SK-N-MC (cell line): ENCODE measurements around the gene PCSK2.
A peak's percentile ranks its signal among the peaks of the same experiment; 100 is the strongest.

Experiments
- DNase-seq: peaks from one replicate; pipeline ENCODE4 v3.0.0-alpha.2; 2011; ENCODE audit warnings: low read depth, low spot score
- H3K27ac ChIP-seq: fragments of 200-600 bp; sonication (generic); 2 replicates; pipeline ENCODE4 v1.5.1; 2016; ENCODE audit warnings: mixed run types
- H3K36me3 ChIP-seq: fragments of 200-600 bp; sonication (generic); 2 replicates; pipeline ENCODE4 v1.6.1; 2017; ENCODE audit warnings: antibody characterized with exemption, low read length, mixed read lengths; ENCODE audit not compliant: insufficient read depth
- H3K4me3 ChIP-seq: fragments of 200-600 bp; sonication (generic); 2 replicates; pipeline ENCODE4 v1.5.1; 2016
- H3K9ac ChIP-seq: fragments of 200-600 bp; sonication (generic); 2 replicates; pipeline ENCODE4 v1.8.0; 2017; ENCODE audit warnings: mixed run types, mixed read lengths; ENCODE audit not compliant: insufficient read length
- H3K9me3 ChIP-seq: fragments of 200-600 bp; sonication (generic); 2 replicates; pipeline ENCODE4 v1.6.1; 2017; ENCODE audit warnings: low read depth, mild to moderate bottlenecking, antibody characterized with exemption, low read length, moderate library complexity, mixed read lengths
- EZH2 ChIP-seq: fragments of 200-600 bp; sonication (generic); IDR thresholded peaks from one replicate; pipeline ENCODE4 v1.6.1; 2017; ENCODE audit warnings: antibody characterized with exemption
- FOXP2 ChIP-seq: optimal IDR thresholded peaks from 2 replicates; pipeline ENCODE3; 2011; ENCODE audit warnings: mild to moderate bottlenecking, moderate library complexity; ENCODE audit not compliant: insufficient read depth; ENCODE audit errors: extremely low read length, control extremely low read depth
- POLR2AphosphoS5 ChIP-seq: IDR thresholded peaks from 2 replicates; pipeline ENCODE4 v1.6.1; 2012; ENCODE audit warnings: mild to moderate bottlenecking, low read depth, low read length, borderline replicate concordance

PCSK2 gene

DNA sequence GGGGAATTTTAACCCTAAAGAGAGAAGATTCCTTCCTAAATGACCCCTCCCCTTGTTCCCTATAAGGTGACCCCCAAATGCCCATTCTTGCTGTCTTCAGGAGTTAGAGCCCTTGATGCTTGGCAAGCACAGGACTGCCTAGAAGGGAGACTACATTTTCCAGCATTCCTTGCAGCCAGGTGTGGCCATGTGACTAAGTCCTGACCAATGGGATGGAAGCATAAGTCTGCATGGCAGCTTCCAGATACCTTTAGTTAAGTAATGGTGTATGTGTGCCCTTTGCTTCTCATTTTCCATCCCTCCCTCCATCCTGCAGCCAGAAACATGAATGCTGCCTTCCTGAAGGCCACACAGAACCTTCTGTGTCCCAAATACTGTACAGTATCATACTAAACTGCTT, 298.8 kb downstream of the PCSK2 start:
- TF ChIP-seq POLR2AphosphoS5 (no peak), EZH2 (no peak), FOXP2 (no peak)
- Histone ChIP-seq H3K9me3 (no peaks in the 10 kb centered on the region), H3K27ac (no peak overlapping the region), H3K4me3 (no peak overlapping the region), H3K36me3 (no peaks in the 10 kb centered on the region), H3K9ac (no peak overlapping the region)
- DNase-seq = no peak

- Histone ChIP-seq H3K9ac (no peak overlapping the region), H3K36me3 (no peaks in the 10 kb centered on the region), H3K9me3 (no peaks in the 10 kb centered on the region), H3K4me3 (no peak overlapping the region), H3K27ac (no peak overlapping the region)
- TF ChIP-seq FOXP2 (no peak), POLR2AphosphoS5 (no peak), EZH2 (no peak)
- no peak for DNase-seq
Measured at GRCh38 chr20:17529586-17529985, 302.7 kb downstream of the PCSK2 start.

DNA sequence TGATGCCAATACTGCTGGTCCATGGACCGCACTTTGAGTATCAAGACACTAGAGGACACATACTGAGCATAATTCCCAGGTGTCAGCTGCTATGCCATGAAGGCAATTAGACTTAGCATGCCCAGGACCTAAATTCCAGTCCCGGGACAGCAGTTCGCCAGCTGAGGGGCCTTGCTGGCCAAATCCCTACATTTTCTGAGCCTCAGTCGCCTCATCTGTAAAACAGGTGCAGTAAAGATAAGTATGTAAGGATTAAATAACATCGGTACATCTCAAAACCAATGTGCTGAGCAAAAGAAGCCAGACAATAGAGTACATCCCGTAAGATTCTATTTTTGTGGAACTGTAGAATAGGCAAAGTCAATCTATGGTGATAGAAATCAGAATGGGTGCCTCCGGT, 303.3 kb downstream of the PCSK2 start:
- Histone ChIP-seq H3K9me3 (no peaks in the 10 kb centered on the region), H3K36me3 (no peaks in the 10 kb centered on the region), H3K27ac (peak overlapping the region; percentile 45; the same call in 1 of the 2 replicates), H3K9ac (peak overlapping the region; percentile 90), H3K4me3 (peak overlapping the region; percentile 85)
- no peak for DNase-seq
- TF ChIP-seq FOXP2 (no peak), EZH2 (no peak), POLR2AphosphoS5 (no peak)

DNA sequence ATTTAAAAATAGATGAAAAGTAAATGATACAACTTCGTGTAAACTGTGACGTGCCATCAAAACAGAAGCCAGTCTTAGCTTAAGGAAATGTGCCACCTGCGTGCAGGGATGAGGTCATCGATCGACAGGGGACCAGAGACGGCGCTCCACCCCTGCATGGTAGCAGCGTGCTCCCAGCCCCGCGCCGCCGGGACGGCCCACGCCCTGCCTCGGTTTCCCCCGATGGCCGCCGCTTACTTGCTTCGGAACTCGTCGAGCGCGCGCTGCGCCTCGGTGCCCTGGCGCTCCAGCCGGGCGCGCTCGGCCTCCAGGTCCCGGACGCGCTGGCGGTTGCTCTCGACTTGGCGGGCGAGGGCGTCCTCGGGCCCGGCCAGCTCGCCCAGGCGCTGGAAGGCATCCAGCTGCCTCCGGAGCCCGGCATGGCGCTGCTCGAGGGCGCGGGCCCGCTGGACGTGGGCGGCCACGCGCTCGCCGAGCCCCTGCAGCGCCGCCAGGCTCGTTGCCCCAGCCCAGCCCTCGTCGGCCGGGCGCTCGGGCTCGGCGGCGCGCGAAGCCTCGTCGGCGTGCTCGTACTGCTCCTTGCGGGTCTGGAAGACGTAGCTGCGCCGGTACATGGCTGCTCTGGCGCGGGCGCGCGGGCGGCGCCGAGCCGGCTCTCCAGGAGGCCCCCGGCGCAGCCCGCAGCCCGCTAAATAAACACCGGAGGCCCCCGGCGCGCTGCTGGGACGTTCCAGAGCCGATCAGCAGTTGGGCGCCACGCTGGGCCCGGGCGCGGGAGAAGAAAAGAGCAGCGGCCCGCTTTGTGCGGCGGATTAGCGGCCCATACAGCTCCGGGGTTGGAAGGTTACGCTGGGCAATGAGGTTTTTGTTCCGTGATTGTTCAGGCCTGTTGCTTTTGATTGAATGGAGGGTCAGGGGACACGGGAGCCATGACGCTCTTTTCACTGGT, 304.1 kb downstream of the PCSK2 start, which contains the start of gene BFSP1:
Gene BFSP1, minus strand, starts transcription at position 664 of the 949 bp plus-strand sequence. Its CDS starts 50 bp downstream, at position 614.
- no peak for DNase-seq
- H3K4me3 ChIP-seq = peak within 1 kb of the TSS; percentile 85
- peak within 1 kb of the TSS; percentile 90 for H3K9ac ChIP-seq
- H3K9me3 ChIP-seq = no peaks in the 10 kb centered on the region
- peak within 1 kb of the TSS; percentile 86 for H3K27ac ChIP-seq
- H3K36me3 ChIP-seq = no peaks in the 10 kb centered on the region
- peak; percentile 43 for TF ChIP-seq POLR2AphosphoS5
- no peak for TF ChIP-seq FOXP2

- DNase-seq = no peak
- no peak for TF ChIP-seq POLR2AphosphoS5
- TF ChIP-seq FOXP2 = no peak
- no peak for TF ChIP-seq EZH2
- Histone ChIP-seq H3K9ac (peak overlapping the region; percentile 90), H3K4me3 (peak overlapping the region; percentile 85), H3K36me3 (no peaks in the 10 kb centered on the region), H3K9me3 (no peaks in the 10 kb centered on the region), H3K27ac (peak overlapping the region; percentile 86)
Measured at GRCh38 chr20:17531665-17532025, 304.8 kb downstream of the PCSK2 start.

GRCh38 chr20:17533396-17533795, 306.6 kb downstream of the PCSK2 start:
- H3K4me3 ChIP-seq = peak overlapping the region; percentile 47
- no peak for DNase-seq
- H3K9me3 ChIP-seq = no peaks in the 10 kb centered on the region
- H3K27ac ChIP-seq = peak overlapping the region; percentile 86
- TF ChIP-seq FOXP2 (no peak), POLR2AphosphoS5 (peak; percentile 68; the same call in 1 of the 2 replicates)
- no peak overlapping the region for H3K9ac ChIP-seq
- H3K36me3 ChIP-seq = no peaks in the 10 kb centered on the region

GRCh38 chr20:17534077-17534476, 307.2 kb downstream of the PCSK2 start:
- Histone ChIP-seq H3K36me3 (no peaks in the 10 kb centered on the region), H3K9me3 (no peaks in the 10 kb centered on the region), H3K4me3 (peak overlapping the region; percentile 47), H3K9ac (no peak overlapping the region), H3K27ac (peak overlapping the region; percentile 86)
- DNase-seq = no peak
- TF ChIP-seq POLR2AphosphoS5 (no peak), EZH2 (no peak), FOXP2 (no peak)
